Smooth muscle cell (in vitro differentiated cells): Measurements from ENCODE around the gene SERINC3. TPM values are rescaled to one million over a fixed set of nuclear protein-coding genes. Genes with fewer than 3 reads are reported as not detected.
"Not testable (repeated sequence)": the region's sequence is repeated elsewhere in the genome, so short reads cannot be mapped to it uniquely, and the experiment has no call there.

Experiments
- DNase-seq: peaks from one replicate; lab custom pipeline; 2025; ENCODE audit not compliant: unreplicated experiment; lab: John Stamatoyannopoulos, UW
- H2AFZ ChIP-seq: fragments of 200-600 bp; sonication (generic); 2 replicates; pipeline ENCODE4 v1.6.0; 2016; ENCODE audit warnings: antibody characterized with exemption, low read depth, mild to moderate bottlenecking
- H3F3A ChIP-seq: fragments of 200-600 bp; sonication (generic); 2 replicates; pipeline ENCODE4 v1.6.0; 2017; ENCODE audit warnings: antibody characterized with exemption, low read depth
- H3K27ac ChIP-seq: fragments of 200-600 bp; sonication (generic); 2 replicates; pipeline ENCODE4 v1.5.1; 2016; ENCODE audit warnings: low read depth, mild to moderate bottlenecking
- H3K27me3 ChIP-seq: fragments of 200-600 bp; sonication (generic); 2 replicates; pipeline ENCODE4 v1.6.1; 2016; ENCODE audit warnings: low read depth, mild to moderate bottlenecking
- H3K36me3 ChIP-seq: fragments of 200-600 bp; sonication (generic); 2 replicates; pipeline ENCODE4 v1.5.1; 2016; ENCODE audit warnings: low read depth
- H3K4me1 ChIP-seq: fragments of 200-600 bp; sonication (generic); 2 replicates; pipeline ENCODE4 v1.5.1; 2016; ENCODE audit warnings: low read depth
- H3K4me2 ChIP-seq: fragments of 200-600 bp; sonication (generic); 2 replicates; pipeline ENCODE4 v1.6.0; 2016; ENCODE audit warnings: mild to moderate bottlenecking
- H3K4me3 ChIP-seq: fragments of 200-600 bp; sonication (generic); 2 replicates; pipeline ENCODE4 v1.5.1; 2016; ENCODE audit warnings: mild to moderate bottlenecking
- H3K79me2 ChIP-seq: fragments of 200-600 bp; sonication (generic); 2 replicates; pipeline ENCODE4 v1.6.0; 2016; ENCODE audit warnings: low read depth, mild to moderate bottlenecking
- H3K9ac ChIP-seq: fragments of 200-600 bp; sonication (generic); 2 replicates; pipeline ENCODE4 v1.6.0; 2016; ENCODE audit warnings: low read depth
- H3K9me3 ChIP-seq: fragments of 200-600 bp; sonication (generic); replicated peaks from 2 replicates; pipeline ENCODE4 v1.5.1; 2016; ENCODE audit warnings: low read depth
- H4K20me1 ChIP-seq: fragments of 200-600 bp; sonication (generic); 2 replicates; pipeline ENCODE4 v1.6.0; 2016; ENCODE audit warnings: low read depth
- CTCF ChIP-seq: fragments of 200-600 bp; sonication (generic); IDR thresholded peaks from 2 replicates; pipeline ENCODE4 v1.5.1; 2017; ENCODE audit warnings: borderline replicate concordance, mild to moderate bottlenecking, antibody characterized with exemption; ENCODE audit not compliant: insufficient read depth, poor library complexity, severe bottlenecking
- WGBS: methylation state at CpG from one replicate; pipeline ENCODE4 v1.1.7; 2016; ENCODE audit warnings: low lambda C conversion rate; 5-methylcytosine and 5-hydroxymethylcytosine counted together
- polyA plus RNA-seq: library from polyadenylated mRNA; unstranded; fragments of >200 nt; fragmentation: Nextera tagmentation; extraction: Ambion mirVana; gene quantifications from 2 replicates; pipeline ENCODE4 v1.2.1, GENCODE V29; 2016
- total RNA-seq: library from RNA; depleted of rRNA; stranded (reverse); fragments of >200 nt; gene quantifications from 2 replicates; pipeline ENCODE4 v1.2.3, GENCODE V29; 2014

Gene SERINC3
- total and polyA plus RNA-seq, 2 experiments from 2014 or later, result 84.9 to 99.5 TPM

- Histone ChIP-seq H3K4me2 (no peak overlapping the region), H3K4me1 (peaks cover 4% of the 10 kb centered on the region), H4K20me1 (no peaks in the 10 kb centered on the region), H3K27ac (no peak overlapping the region), H3K79me2 (peaks cover 5% of the 10 kb centered on the region), H3K27me3 (no peaks in the 10 kb centered on the region), H3F3A (peaks cover 18% of the 10 kb centered on the region), H2AFZ (no peak overlapping the region), H3K36me3 (no peaks in the 10 kb centered on the region), H3K9me3 (no peaks in the 10 kb centered on the region), H3K4me3 (no peak overlapping the region), H3K9ac (no peak overlapping the region)
- TF ChIP-seq CTCF, result no peak
- DNase-seq, result no peak
Observed at GRCh38 chr20:44566811-44567210, 44.9 kb upstream of the SERINC3 start.

GRCh38 chr20:44566018-44566417 lies 44.1 kb upstream of the SERINC3 start:
- Histone ChIP-seq H3K4me2 (no peak overlapping the region), H3K4me1 (no peaks in the 10 kb centered on the region), H3K36me3 (no peaks in the 10 kb centered on the region), H3K4me3 (no peak overlapping the region), H3K9me3 (no peaks in the 10 kb centered on the region), H3F3A (peaks cover 10% of the 10 kb centered on the region), H3K9ac (no peak overlapping the region), H3K79me2 (peaks cover 5% of the 10 kb centered on the region), H3K27me3 (no peaks in the 10 kb centered on the region), H2AFZ (no peak overlapping the region), H3K27ac (no peak overlapping the region), H4K20me1 (no peaks in the 10 kb centered on the region)
- no peak for DNase-seq
- 49% methylated on average over 3 of the region's 3 CpGs for WGBS
- TF ChIP-seq CTCF, result no peak

GRCh38 chr20:44561876-44562275 lies 40.0 kb upstream of the SERINC3 start:
- Histone ChIP-seq H3F3A (no peaks in the 10 kb centered on the region), H3K27me3 (no peaks in the 10 kb centered on the region), H3K9me3 (no peaks in the 10 kb centered on the region)

GRCh38 chr20:44560818-44561217 lies 38.9 kb upstream of the SERINC3 start:
- H3K4me3 ChIP-seq, H3K36me3 ChIP-seq, H3K27ac ChIP-seq, H3F3A ChIP-seq, DNase-seq, H3K27me3 ChIP-seq, H3K4me1 ChIP-seq, H3K9ac ChIP-seq, H3K4me2 ChIP-seq, H2AFZ ChIP-seq, H4K20me1 ChIP-seq, H3K9me3 ChIP-seq: not testable (repeated sequence)
- peaks cover 28% of the 10 kb centered on the region for H3K79me2 ChIP-seq
- WGBS, result 90% methylated on average over 6 of the region's 6 CpGs

More at GRCh38 chr20:44561876-44562275, 40.0 kb upstream of the SERINC3 start:
- no peak overlapping the region for H3K4me2 ChIP-seq
- H2AFZ ChIP-seq, result no peak overlapping the region
- H3K4me3 ChIP-seq, result no peak overlapping the region
- no peaks in the 10 kb centered on the region for H3K4me1 ChIP-seq
- no peak for DNase-seq
- H3K9ac ChIP-seq, result no peak overlapping the region
- no peaks in the 10 kb centered on the region for H4K20me1 ChIP-seq
- peaks cover 17% of the 10 kb centered on the region for H3K79me2 ChIP-seq
- no peak for TF ChIP-seq CTCF
- H3K36me3 ChIP-seq, result no peaks in the 10 kb centered on the region
- no peak overlapping the region for H3K27ac ChIP-seq
